Activated CD8-positive, alpha-beta memory T cell treated with anti-CD3 and anti-CD28 coated beads, Interleukin-2, amount 10 ng/mL, durations not matched to agents 7 days and 5 days (primary cell): Measurements from ENCODE around the gene APLF. TPM values are rescaled to one million over a fixed set of nuclear protein-coding genes. Genes with fewer than 3 reads are reported as not detected.
"Not testable (repeated sequence)": the region's sequence is repeated elsewhere in the genome, so short reads cannot be mapped to it uniquely, and the experiment has no call there.

Source experiments
- ATAC-seq: fragments of 150-1000 bp; cut with Tn5 transposase; one replicate; pipeline ENCODE4 v1.10.0; 2021; ENCODE audit warnings: moderate library complexity
- CTCF ChIA-PET: fragments of 350-600 bp; sonication (Branson Sonifier 250); formaldehyde crosslinking; loops from one replicate; lab custom pipeline; 2021; ENCODE audit warnings: antibody characterized with exemption; lab: Charles Lee
- DNase-seq: peaks from one replicate; pipeline ENCODE4 v3.0.0-alpha.2; 2020
- H3K27ac Mint-ChIP-seq: one replicate; pipeline ENCODE4 v1.8.0; 2021; ENCODE audit warnings: mild to moderate bottlenecking, mixed read lengths
- H3K27me3 Mint-ChIP-seq: one replicate; pipeline ENCODE4 v1.8.0; 2021; ENCODE audit warnings: mixed read lengths
- H3K36me3 Mint-ChIP-seq: one replicate; pipeline ENCODE4 v1.8.0; 2021; ENCODE audit warnings: mild to moderate bottlenecking, mixed read lengths
- H3K4me1 Mint-ChIP-seq: one replicate; pipeline ENCODE4 v1.8.0; 2021; ENCODE audit warnings: mixed read lengths
- H3K4me3 Mint-ChIP-seq: one replicate; pipeline ENCODE4 v1.8.0; 2021; ENCODE audit warnings: mild to moderate bottlenecking, moderate library complexity, mixed read lengths
- H3K9me3 Mint-ChIP-seq: one replicate; pipeline ENCODE4 v1.8.0; 2022; ENCODE audit warnings: low read depth, mixed read lengths
- total RNA-seq, 2 experiments: library from RNA; stranded (reverse); gene quantifications; one replicate each; pipeline ENCODE4 v1.2.3, GENCODE V29; 2021

Gene APLF
- total RNA-seq, 2 experiments from 2014 or later: 3.0 to 3.3 TPM

- Mint-ChIP-seq H3K36me3 (peaks cover 13% of the 10 kb centered on the region), H3K27ac (no peak overlapping the region), H3K4me1 (peaks cover 3% of the 10 kb centered on the region), H3K4me3 (no peak overlapping the region), H3K9me3 (peaks cover 11% of the 10 kb centered on the region), H3K27me3 (no peaks in the 10 kb centered on the region)
- DNase-seq: no peak
- no peak for ATAC-seq
- CTCF ChIA-PET: no interaction called here
These were observed 24.2 kb downstream of the APLF start for GRCh38 chr2:68491582-68491981.

GRCh38 chr2:68499133-68499532 lies 31.7 kb downstream of the APLF start:
- ATAC-seq (no peak), DNase-seq (no peak)
- H3K4me1 Mint-ChIP-seq: no peaks in the 10 kb centered on the region
- CTCF ChIA-PET: interaction anchor here (1.7 to 1.9 kb wide), 2 partner anchors 12 to 96 kb away, joined by 6 to 7 read pairs; no protein-coding TSS in a partner anchor
- H3K27ac Mint-ChIP-seq: no peak overlapping the region
- no peak overlapping the region for H3K4me3 Mint-ChIP-seq
- H3K27me3 Mint-ChIP-seq: no peaks in the 10 kb centered on the region
- peaks cover 16% of the 10 kb centered on the region for H3K9me3 Mint-ChIP-seq
- peaks cover 18% of the 10 kb centered on the region for H3K36me3 Mint-ChIP-seq

- H3K36me3 Mint-ChIP-seq: peaks cover 13% of the 10 kb centered on the region
- CTCF ChIA-PET: no interaction called here
- no peak overlapping the region for H3K27ac Mint-ChIP-seq
- DNase-seq (no peak), ATAC-seq (no peak)
- peaks cover 9% of the 10 kb centered on the region for H3K9me3 Mint-ChIP-seq
- no peaks in the 10 kb centered on the region for H3K27me3 Mint-ChIP-seq
- peaks cover 2% of the 10 kb centered on the region for H3K4me1 Mint-ChIP-seq
- H3K4me3 Mint-ChIP-seq: no peak overlapping the region
These were observed 33.3 kb downstream of the APLF start for GRCh38 chr2:68500649-68501048.

- Mint-ChIP-seq H3K9me3 (peaks cover 4% of the 10 kb centered on the region), H3K27me3 (no peaks in the 10 kb centered on the region), H3K36me3 (peaks cover 9% of the 10 kb centered on the region), H3K4me3 (no peak overlapping the region), H3K4me1 (peaks cover 11% of the 10 kb centered on the region), H3K27ac (no peak overlapping the region)
- DNase-seq (no peak), ATAC-seq (no peak)
- CTCF ChIA-PET: interaction anchor here (0.6 to 1.3 kb wide), 3 partner anchors 14 to 1834 kb away, joined by 3 to 4 read pairs (median 4); no protein-coding TSS in a partner anchor
These were observed 34.4 kb downstream of the APLF start for GRCh38 chr2:68501768-68502167.

- CTCF ChIA-PET: interaction anchor here (0.7 to 1.5 kb wide), 6 partner anchors 10 to 212 kb away, joined by 3 to 8 read pairs (median 3); no protein-coding TSS in a partner anchor
- ATAC-seq (no peak), DNase-seq (no peak)
- Mint-ChIP-seq H3K9me3 (peaks cover 2% of the 10 kb centered on the region), H3K27me3 (no peaks in the 10 kb centered on the region), H3K36me3 (peaks cover 11% of the 10 kb centered on the region), H3K27ac (no peak overlapping the region), H3K4me3 (no peak overlapping the region), H3K4me1 (peaks cover 11% of the 10 kb centered on the region)
These were observed 38.3 kb downstream of the APLF start for GRCh38 chr2:68505603-68506159.

GRCh38 chr2:68506170-68506569 lies 38.8 kb downstream of the APLF start:
- DNase-seq: no peak
- CTCF ChIA-PET: interaction anchor here (1.3 to 1.5 kb wide), 2 partner anchors 9 to 43 kb away, joined by 3 to 8 read pairs; no protein-coding TSS in a partner anchor
- no peak for ATAC-seq
- Mint-ChIP-seq H3K9me3 (peaks cover 2% of the 10 kb centered on the region), H3K27me3 (no peaks in the 10 kb centered on the region), H3K27ac (no peak overlapping the region), H3K4me3 (no peak overlapping the region), H3K36me3 (peaks cover 11% of the 10 kb centered on the region), H3K4me1 (peaks cover 11% of the 10 kb centered on the region)

GRCh38 chr2:68512326-68512725 lies 44.9 kb downstream of the APLF start:
- Mint-ChIP-seq H3K4me1 (no peaks in the 10 kb centered on the region), H3K4me3 (no peak overlapping the region), H3K36me3 (peaks cover 10% of the 10 kb centered on the region), H3K27me3 (no peaks in the 10 kb centered on the region), H3K27ac (no peak overlapping the region), H3K9me3 (peaks cover under 1% of the 10 kb centered on the region)
- CTCF ChIA-PET: interaction anchor here (0.6 to 1.3 kb wide), 4 partner anchors 46 to 413 kb away, joined by 3 to 4 read pairs (median 3); no protein-coding TSS in a partner anchor
- no peak for ATAC-seq
- DNase-seq: no peak

- CTCF ChIA-PET: interaction anchor here (1.0 to 1.3 kb wide), 4 partner anchors 26 to 412 kb away, joined by 3 to 4 read pairs (median 3); no protein-coding TSS in a partner anchor
These were observed 45.6 kb downstream of the APLF start for GRCh38 chr2:68512966-68513365.

GRCh38 chr2:68514316-68514929 lies 47.0 kb downstream of the APLF start:
- Mint-ChIP-seq H3K4me1 (no peaks in the 10 kb centered on the region), H3K9me3 (no peaks in the 10 kb centered on the region)
- CTCF ChIA-PET: interaction anchor here (2.1 kb wide), 1 partner anchor 81 kb away, joined by 6 read pairs; no protein-coding TSS in a partner anchor

More at GRCh38 chr2:68512966-68513365, 45.6 kb downstream of the APLF start:
- H3K27me3 Mint-ChIP-seq: no peaks in the 10 kb centered on the region
- no peak overlapping the region for H3K4me3 Mint-ChIP-seq
- H3K9me3 Mint-ChIP-seq: no peaks in the 10 kb centered on the region
- no peaks in the 10 kb centered on the region for H3K4me1 Mint-ChIP-seq
- no peak overlapping the region for H3K27ac Mint-ChIP-seq
- DNase-seq (no peak), ATAC-seq (no peak)
- peaks cover 9% of the 10 kb centered on the region for H3K36me3 Mint-ChIP-seq

GRCh38 chr2:68516051-68516955 lies 48.9 kb downstream of the APLF start:
- H3K27ac Mint-ChIP-seq: no peak overlapping the region
- no peaks in the 10 kb centered on the region for H3K9me3 Mint-ChIP-seq
- peaks cover 11% of the 10 kb centered on the region for H3K36me3 Mint-ChIP-seq
- no peaks in the 10 kb centered on the region for H3K27me3 Mint-ChIP-seq
- ATAC-seq (peak; percentile 64), DNase-seq (no peak)
- peaks cover 17% of the 10 kb centered on the region for H3K4me1 Mint-ChIP-seq
- no peak overlapping the region for H3K4me3 Mint-ChIP-seq
- CTCF ChIA-PET: interaction anchor here (1.0 to 2.1 kb wide), 4 partner anchors 10 to 79 kb away, joined by 3 to 6 read pairs (median 3); no protein-coding TSS in a partner anchor

More at GRCh38 chr2:68514316-68514929, 47.0 kb downstream of the APLF start:
- Mint-ChIP-seq H3K36me3 (peaks cover 5% of the 10 kb centered on the region), H3K4me3 (no peak overlapping the region), H3K27me3 (no peaks in the 10 kb centered on the region), H3K27ac (no peak overlapping the region)
- no peak for ATAC-seq
- DNase-seq: no peak

- no peak for ATAC-seq
- DNase-seq: no peak
- Mint-ChIP-seq H3K36me3 (peaks cover 11% of the 10 kb centered on the region), H3K27ac (no peak overlapping the region), H3K9me3 (no peaks in the 10 kb centered on the region), H3K4me3 (no peak overlapping the region), H3K4me1 (peaks cover 19% of the 10 kb centered on the region), H3K27me3 (no peaks in the 10 kb centered on the region)
- CTCF ChIA-PET: no interaction called here
These were observed 51.9 kb downstream of the APLF start for GRCh38 chr2:68519236-68519635.

GRCh38 chr2:68521037-68521436 lies 53.7 kb downstream of the APLF start:
- Mint-ChIP-seq H3K27ac (peak overlapping the region; percentile 31), H3K9me3 (peaks cover 2% of the 10 kb centered on the region), H3K4me3 (no peak overlapping the region), H3K27me3 (no peaks in the 10 kb centered on the region), H3K4me1 (peaks cover 19% of the 10 kb centered on the region), H3K36me3 (peaks cover 14% of the 10 kb centered on the region)
- ATAC-seq (peak; percentile 76), DNase-seq (no peak)
- CTCF ChIA-PET: interaction anchor here (1.6 kb wide), 1 partner anchor 404 kb away, joined by 5 read pairs; no protein-coding TSS in a partner anchor

- H3K27me3 Mint-ChIP-seq, CTCF ChIA-PET, H3K4me3 Mint-ChIP-seq, H3K36me3 Mint-ChIP-seq, H3K27ac Mint-ChIP-seq, H3K9me3 Mint-ChIP-seq, DNase-seq, ATAC-seq, H3K4me1 Mint-ChIP-seq: not testable (repeated sequence)
These were observed 59.6 kb downstream of the APLF start for GRCh38 chr2:68526943-68527342.
